GM23338 (cell line): ENCODE measurements around the gene SCN2A. TPM values are rescaled to one million over a fixed set of nuclear protein-coding genes. Genes with fewer than 3 reads are reported as not detected.

Source experiments
- ATAC-seq: fragments of 200-7000 bp; cut with Tn5 transposase; 3 replicates; pipeline ENCODE4 v1.9.1; 2020
- DNase-seq: peaks from one replicate; pipeline ENCODE4 v3.0.0-alpha.2; 2015; ENCODE audit warnings: low spot score
- H2AFZ ChIP-seq: fragments of 200-600 bp; sonication (generic); 2 replicates; pipeline ENCODE4 v1.8.0; 2016; ENCODE audit warnings: antibody characterized with exemption, mild to moderate bottlenecking, moderate library complexity
- H3F3A ChIP-seq: fragments of 200-600 bp; sonication (generic); replicated peaks from 2 replicates; pipeline ENCODE4 v1.8.0; 2017; ENCODE audit warnings: antibody characterized with exemption, mixed run types, low read depth
- H3K27ac ChIP-seq: fragments of 200-600 bp; sonication (generic); 2 replicates; pipeline ENCODE4 v1.6.1; 2016; ENCODE audit warnings: low read depth
- H3K27me3 ChIP-seq: fragments of 200-600 bp; sonication (generic); 2 replicates; pipeline ENCODE4 v1.8.0; 2016; ENCODE audit warnings: mild to moderate bottlenecking, mixed run types, moderate library complexity; ENCODE audit not compliant: insufficient read depth
- H3K36me3 ChIP-seq: fragments of 200-600 bp; sonication (generic); 2 replicates; pipeline ENCODE4 v1.8.0; 2016; ENCODE audit warnings: mild to moderate bottlenecking; ENCODE audit not compliant: insufficient read depth
- H3K4me1 ChIP-seq: fragments of 200-600 bp; sonication (generic); 2 replicates; pipeline ENCODE4 v1.8.0; 2016; ENCODE audit warnings: mild to moderate bottlenecking, moderate library complexity; ENCODE audit not compliant: insufficient read depth
- H3K4me2 ChIP-seq: fragments of 200-600 bp; sonication (generic); 2 replicates; pipeline ENCODE4 v1.7.1; 2017; ENCODE audit warnings: mixed run types
- H3K4me3 ChIP-seq: fragments of 200-600 bp; sonication (generic); 2 replicates; pipeline ENCODE4 v1.6.1; 2016; ENCODE audit warnings: mixed run types
- H3K79me2 ChIP-seq: fragments of 200-600 bp; sonication (generic); replicated peaks from 2 replicates; pipeline ENCODE4 v1.8.0; 2017; ENCODE audit warnings: mild to moderate bottlenecking; ENCODE audit not compliant: insufficient read depth
- H3K9me2 ChIP-seq: fragments of 200-600 bp; sonication (generic); 2 replicates; pipeline ENCODE4 v1.8.0; 2017; ENCODE audit not compliant: insufficient read depth
- H4K20me1 ChIP-seq: fragments of 200-600 bp; sonication (generic); replicated peaks from 2 replicates; pipeline ENCODE4 v1.8.0; 2017; ENCODE audit warnings: mild to moderate bottlenecking; ENCODE audit not compliant: insufficient read depth
- H3K27ac Mint-ChIP-seq: 2 replicates; pipeline ENCODE4 v1.8.0; 2020; ENCODE audit warnings: inconsistent platforms, mild to moderate bottlenecking, moderate library complexity, mixed read lengths
- H3K27me3 Mint-ChIP-seq: 3 replicates; pipeline ENCODE4 v1.8.0; 2022; ENCODE audit warnings: low read depth, mild to moderate bottlenecking, moderate library complexity, mixed read lengths, inconsistent platforms; ENCODE audit not compliant: insufficient read depth, poor library complexity
- H3K36me3 Mint-ChIP-seq: 3 replicates; pipeline ENCODE4 v1.8.0; 2021; ENCODE audit warnings: low read depth, mild to moderate bottlenecking, inconsistent platforms, moderate library complexity, mixed read lengths
- H3K4me1 Mint-ChIP-seq: 3 replicates; pipeline ENCODE4 v1.8.0; 2020; ENCODE audit warnings: mild to moderate bottlenecking, inconsistent platforms, mixed read lengths
- H3K4me3 Mint-ChIP-seq: 3 replicates; pipeline ENCODE4 v1.8.0; 2021; ENCODE audit warnings: moderate library complexity, mild to moderate bottlenecking, inconsistent platforms, mixed read lengths
- H3K9me3 Mint-ChIP-seq: 3 replicates; pipeline ENCODE4 v1.8.0; 2020; ENCODE audit warnings: moderate library complexity, mild to moderate bottlenecking, inconsistent platforms, mixed read lengths
- CREB1 ChIP-seq: fragments of 250-450 bp; sonication (Bioruptor Pico); IDR thresholded peaks from 2 replicates; pipeline ENCODE4 v1.5.0; 2020; ENCODE audit warnings: low read depth, mild to moderate bottlenecking, moderate library complexity
- CTCF ChIP-seq, 2 experiments: fragments of 200-600 bp in 1 of 2; sonication (generic) in 1 of 2; conservative IDR thresholded peaks; 2 replicates each; pipeline versions ENCODE4 v1.5.1 to v1.6.1; 2016 to 2017; ENCODE audit warnings: antibody characterized with exemption in 2 of 2, low read depth in 2 of 2, mild to moderate bottlenecking in 2 of 2, moderate library complexity in 1 of 2
- ETS1 ChIP-seq: IDR thresholded peaks from 2 replicates; pipeline ENCODE4 v1.6.1; 2016; ENCODE audit warnings: antibody characterized with exemption
- polyA plus RNA-seq: library from polyadenylated mRNA; unstranded; fragments of >200 nt; fragmentation: Nextera tagmentation; extraction: Ambion mirVana; gene quantifications from 2 replicates; pipeline ENCODE4 v1.2.1, GENCODE V29; 2016
- total RNA-seq: library from RNA; depleted of rRNA; stranded (reverse); fragments of >200 nt; shearing (Covaris generic); gene quantifications from 2 replicates; pipeline ENCODE4 v1.2.3, GENCODE V29; 2014
- TF ChIP-seq, protein P1 (sequence below): IDR thresholded peaks from one replicate; pipeline ENCODE4 v1.6.1; 2018; ENCODE audit warnings: antibody characterized with exemption; ENCODE audit not compliant: unreplicated experiment

The SCN2A gene
- total and polyA plus RNA-seq, 2 experiments from 2014 or later = 0.45 to 0.52 TPM

- H3K27me3 Mint-ChIP-seq = no peaks in the 10 kb centered on the region
- Histone ChIP-seq H3K4me3 (no peak overlapping the region), H3K9me2 (no peaks in the 10 kb centered on the region), H3K27me3 (no peaks in the 10 kb centered on the region), H4K20me1 (no peaks in the 10 kb centered on the region), H3K27ac (no peak overlapping the region), H2AFZ (no peak overlapping the region), H3K4me2 (no peak overlapping the region), H3K79me2 (no peaks in the 10 kb centered on the region), H3K4me1 (no peaks in the 10 kb centered on the region), H3K36me3 (no peaks in the 10 kb centered on the region), H3F3A (no peaks in the 10 kb centered on the region)
- ATAC-seq (no peak), DNase-seq (no peak)
- TF ChIP-seq, protein P1, sequence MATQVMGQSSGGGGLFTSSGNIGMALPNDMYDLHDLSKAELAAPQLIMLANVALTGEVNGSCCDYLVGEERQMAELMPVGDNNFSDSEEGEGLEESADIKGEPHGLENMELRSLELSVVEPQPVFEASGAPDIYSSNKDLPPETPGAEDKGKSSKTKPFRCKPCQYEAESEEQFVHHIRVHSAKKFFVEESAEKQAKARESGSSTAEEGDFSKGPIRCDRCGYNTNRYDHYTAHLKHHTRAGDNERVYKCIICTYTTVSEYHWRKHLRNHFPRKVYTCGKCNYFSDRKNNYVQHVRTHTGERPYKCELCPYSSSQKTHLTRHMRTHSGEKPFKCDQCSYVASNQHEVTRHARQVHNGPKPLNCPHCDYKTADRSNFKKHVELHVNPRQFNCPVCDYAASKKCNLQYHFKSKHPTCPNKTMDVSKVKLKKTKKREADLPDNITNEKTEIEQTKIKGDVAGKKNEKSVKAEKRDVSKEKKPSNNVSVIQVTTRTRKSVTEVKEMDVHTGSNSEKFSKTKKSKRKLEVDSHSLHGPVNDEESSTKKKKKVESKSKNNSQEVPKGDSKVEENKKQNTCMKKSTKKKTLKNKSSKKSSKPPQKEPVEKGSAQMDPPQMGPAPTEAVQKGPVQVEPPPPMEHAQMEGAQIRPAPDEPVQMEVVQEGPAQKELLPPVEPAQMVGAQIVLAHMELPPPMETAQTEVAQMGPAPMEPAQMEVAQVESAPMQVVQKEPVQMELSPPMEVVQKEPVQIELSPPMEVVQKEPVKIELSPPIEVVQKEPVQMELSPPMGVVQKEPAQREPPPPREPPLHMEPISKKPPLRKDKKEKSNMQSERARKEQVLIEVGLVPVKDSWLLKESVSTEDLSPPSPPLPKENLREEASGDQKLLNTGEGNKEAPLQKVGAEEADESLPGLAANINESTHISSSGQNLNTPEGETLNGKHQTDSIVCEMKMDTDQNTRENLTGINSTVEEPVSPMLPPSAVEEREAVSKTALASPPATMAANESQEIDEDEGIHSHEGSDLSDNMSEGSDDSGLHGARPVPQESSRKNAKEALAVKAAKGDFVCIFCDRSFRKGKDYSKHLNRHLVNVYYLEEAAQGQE = no peak
- TF ChIP-seq ETS1 = no peak
- no peak overlapping the region for H3K27ac Mint-ChIP-seq
- no peaks in the 10 kb centered on the region for H3K36me3 Mint-ChIP-seq
- no peaks in the 10 kb centered on the region for H3K9me3 Mint-ChIP-seq
- peaks cover 18% of the 10 kb centered on the region for H3K4me1 Mint-ChIP-seq
- no peak overlapping the region for H3K4me3 Mint-ChIP-seq
Measured at GRCh38 chr2:165202239-165202638, 37.0 kb upstream of the SCN2A start.

DNA sequence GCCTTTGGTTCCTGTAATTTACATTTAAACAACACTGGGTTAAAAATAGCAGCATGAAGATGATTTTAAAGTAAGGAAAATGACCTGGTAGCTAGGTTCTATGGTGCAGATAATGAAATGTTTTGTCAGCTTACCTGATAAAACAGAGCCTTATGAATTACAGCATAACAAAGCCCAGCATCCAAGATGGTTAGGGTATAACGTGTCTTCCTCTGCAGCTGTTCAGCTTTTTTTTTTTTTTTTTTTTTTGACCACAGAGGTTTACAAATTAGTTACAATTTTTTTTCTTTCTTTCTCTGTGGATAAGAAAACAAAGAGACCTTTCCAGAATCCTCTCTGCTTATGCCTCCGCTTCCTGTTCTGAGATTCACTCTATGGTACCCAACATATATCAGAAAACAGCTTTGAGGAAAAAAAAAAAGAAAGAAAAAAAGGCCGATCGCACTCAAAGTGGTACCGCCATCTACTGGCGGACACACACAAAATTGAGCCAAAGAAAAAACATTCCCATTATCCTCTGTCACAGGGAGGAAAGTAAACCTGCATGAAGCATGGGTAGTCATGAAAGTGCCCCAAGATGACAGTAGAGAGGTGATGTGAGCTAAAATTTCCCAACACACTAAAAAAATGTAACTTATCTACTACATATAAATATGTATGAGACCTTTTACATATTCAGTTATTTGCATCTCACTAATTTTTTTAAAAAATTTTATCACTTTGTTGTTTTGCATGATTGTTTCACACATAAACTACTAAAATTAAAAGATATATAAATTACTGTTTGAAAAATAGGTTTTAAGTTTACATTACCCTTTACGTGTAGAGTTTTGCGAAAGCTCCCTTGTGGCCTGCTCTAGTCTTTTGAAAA lies 35.3 kb upstream of the SCN2A start, which contains the start of gene SCN3A:
SCN3A (minus strand) TSS at position 362 of the 871 bp plus-strand sequence. CDS start 27,656 bp downstream, outside the sequence.
- Mint-ChIP-seq H3K4me3 (no peak within 1 kb of the TSS), H3K27ac (no peak within 1 kb of the TSS), H3K9me3 (no peaks in the 10 kb centered on the region), H3K4me1 (peaks cover 8% of the 10 kb centered on the region), H3K36me3 (no peaks in the 10 kb centered on the region), H3K27me3 (no peaks in the 10 kb centered on the region)
- Histone ChIP-seq H4K20me1 (no peaks in the 10 kb centered on the region), H3K9me2 (no peaks in the 10 kb centered on the region), H3K4me1 (no peaks in the 10 kb centered on the region), H3K27ac (no peak within 1 kb of the TSS), H3K4me3 (no peak within 1 kb of the TSS), H3K27me3 (no peaks in the 10 kb centered on the region), H3K36me3 (no peaks in the 10 kb centered on the region), H3K79me2 (no peaks in the 10 kb centered on the region), H2AFZ (no peak within 1 kb of the TSS), H3F3A (no peaks in the 10 kb centered on the region), H3K4me2 (0 out of 2 replicates have a peak within 1 kb of the TSS, but pooled peaks have one; percentile 21)
- peak; percentile 85 for DNase-seq
- peak; percentile 85 to 93 for TF ChIP-seq CTCF (conservative IDR thresholded peaks at IDR 0.05; ENCODE audit: low read depth in 2 of 2)
- TF ChIP-seq CREB1 (CRISPR knock-in tag) = no peak
- ATAC-seq = peak; percentile 82
